ENCODE measurements around the gene ARHGAP44.

Gene ARHGAP44

GRCh38 chr17:12900474-12900873 is 111.2 kb downstream of the ARHGAP44 start:
- DNase-seq (ENCODE audit: low spot score): no peak

DNA sequence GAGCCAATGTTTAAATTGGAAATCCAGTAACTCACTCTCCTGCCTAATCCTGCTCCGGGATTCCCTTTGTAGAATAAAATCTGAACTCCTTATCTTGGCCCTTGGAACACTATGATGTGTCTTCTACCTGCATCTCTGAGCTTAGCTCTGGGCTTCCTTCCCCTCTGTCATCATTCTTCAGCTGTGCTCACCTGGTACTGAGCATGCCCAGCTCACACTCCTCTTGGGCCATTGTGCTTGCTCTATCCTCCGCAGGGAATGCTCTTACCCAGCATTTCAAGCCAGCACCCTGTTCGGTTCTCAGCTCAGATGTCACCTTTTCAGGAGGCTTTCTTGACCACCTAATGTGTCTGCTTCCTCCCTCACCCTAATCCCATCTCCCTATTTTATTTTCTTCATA is 112.7 kb downstream of the ARHGAP44 start:
- DNase-seq (ENCODE audit: low spot score): no peak

- no peak for DNase-seq (ENCODE audit: low spot score)
Measured at GRCh38 chr17:12907477-12907876, 118.2 kb downstream of the ARHGAP44 start.

DNA sequence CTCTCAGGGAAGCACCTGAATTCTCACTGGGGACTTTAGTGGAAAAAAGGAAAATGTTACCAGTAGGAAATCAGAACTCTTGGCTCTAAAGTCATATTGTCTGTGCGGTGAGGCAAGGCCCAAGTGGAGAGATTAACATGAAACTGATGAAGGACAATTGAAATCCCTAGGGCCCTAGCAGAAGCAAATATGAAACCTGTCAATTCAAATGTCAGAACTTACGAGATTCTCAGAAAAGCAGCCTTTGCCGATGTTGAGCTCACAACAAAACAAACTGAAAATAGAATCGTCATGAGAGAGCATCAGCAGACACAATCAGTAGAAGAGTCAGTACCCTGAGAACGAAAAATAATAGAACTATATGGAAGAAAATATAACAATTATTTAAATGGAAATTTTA is 119.7 kb downstream of the ARHGAP44 start:
- no peak for DNase-seq (ENCODE audit: low spot score)

DNA sequence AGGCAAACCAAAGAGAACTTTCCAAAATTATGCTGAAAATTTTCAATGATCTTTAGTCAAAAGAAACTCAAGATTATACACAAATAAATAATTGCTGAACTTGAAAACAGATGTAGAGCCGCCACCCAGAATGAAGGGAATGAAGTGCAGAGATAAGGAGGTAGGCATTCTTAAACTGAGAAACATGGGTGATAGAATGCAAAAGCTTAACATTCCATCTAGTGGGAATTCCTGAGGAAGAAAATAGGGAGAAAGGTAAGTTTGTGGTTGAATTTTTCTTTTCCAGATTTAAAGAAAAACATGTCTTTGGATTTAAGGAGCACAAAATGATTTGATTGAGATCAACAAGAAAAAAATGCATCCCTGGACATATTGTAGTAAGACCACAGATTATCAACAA is 120.2 kb downstream of the ARHGAP44 start:
- DNase-seq (ENCODE audit: low spot score): no peak

- no peak for DNase-seq (ENCODE audit: low spot score)
Measured at GRCh38 chr17:12911239-12911638, 121.9 kb downstream of the ARHGAP44 start.

- no peak for DNase-seq (ENCODE audit: low spot score)
Measured at GRCh38 chr17:12917399-12917798, 128.1 kb downstream of the ARHGAP44 start.

DNA sequence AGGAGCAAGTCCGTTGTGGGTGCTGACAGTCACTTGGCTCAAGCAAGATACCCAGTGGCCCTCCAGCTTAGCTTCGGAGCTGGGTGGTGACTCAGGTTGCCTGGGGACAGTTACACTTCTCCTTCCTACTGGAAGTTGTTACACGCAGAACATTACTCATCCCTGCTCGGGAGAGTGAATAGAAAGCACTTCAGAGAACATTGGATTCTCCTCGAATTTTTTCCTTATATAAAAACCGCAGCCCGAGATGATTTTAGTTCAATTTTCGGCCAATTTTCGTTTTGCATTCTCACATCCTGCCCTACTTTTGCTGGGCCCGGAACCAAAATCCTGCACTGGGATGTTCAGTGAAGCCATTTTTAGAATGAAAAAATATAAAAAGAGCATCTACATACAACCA is 128.8 kb downstream of the ARHGAP44 start:
- no peak for DNase-seq (ENCODE audit: low spot score)

GRCh38 chr17:12922120-12922519 is 132.8 kb downstream of the ARHGAP44 start:
- no peak for DNase-seq (ENCODE audit: low spot score)

DNA sequence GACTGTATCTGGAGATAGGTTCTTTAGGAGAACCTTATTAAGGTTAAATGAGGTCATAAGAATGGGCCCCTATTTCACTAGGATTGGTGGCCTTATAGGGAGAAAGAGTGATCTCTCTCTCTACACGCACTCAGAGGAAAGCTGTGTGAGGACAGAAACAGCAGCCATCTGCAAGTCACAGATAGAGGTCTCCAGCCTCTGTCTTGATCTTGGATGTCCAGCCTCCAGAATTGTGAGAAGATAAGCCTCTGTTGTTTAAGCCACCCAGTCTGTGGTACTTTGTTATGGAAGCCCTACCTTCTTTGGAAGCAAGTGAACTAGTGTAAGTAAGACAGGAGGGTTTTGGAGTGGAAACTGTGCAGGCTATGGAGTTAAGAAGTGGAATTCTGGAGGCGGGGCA is 135.3 kb downstream of the ARHGAP44 start:
- DNase-seq (ENCODE audit: low spot score): no peak

GRCh38 chr17:12927001-12927400 is 137.7 kb downstream of the ARHGAP44 start:
- DNase-seq (ENCODE audit: low spot score): no peak

- no peak for DNase-seq (ENCODE audit: low spot score)
Measured at GRCh38 chr17:12927541-12928425, 138.5 kb downstream of the ARHGAP44 start.

GRCh38 chr17:12928736-12929135 is 139.4 kb downstream of the ARHGAP44 start:
- DNase-seq (ENCODE audit: low spot score): no peak

- no peak for DNase-seq (ENCODE audit: low spot score)
Measured at GRCh38 chr17:12936501-12936900, 147.2 kb downstream of the ARHGAP44 start.

DNA sequence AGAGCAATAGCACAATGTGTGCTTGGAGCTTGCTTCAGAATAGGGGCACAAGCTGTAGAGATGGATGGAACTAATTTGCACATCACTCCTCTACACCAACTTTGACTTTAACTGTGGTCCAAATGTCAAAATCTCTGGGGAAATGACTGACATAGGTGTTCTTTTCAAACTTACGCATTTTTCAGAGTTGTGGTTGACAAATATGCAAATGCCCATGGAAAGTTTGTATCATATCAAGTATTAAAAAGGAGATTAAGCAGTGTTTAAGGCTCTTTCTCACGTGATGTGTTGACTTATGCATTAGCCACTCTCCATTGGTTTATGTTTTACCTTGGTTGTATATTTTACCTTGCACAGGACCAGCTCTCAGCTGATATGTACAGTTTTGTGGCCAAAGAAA is 151.4 kb downstream of the ARHGAP44 start:
- no peak for DNase-seq (ENCODE audit: low spot score)

GRCh38 chr17:12947047-12947446 is 157.7 kb downstream of the ARHGAP44 start:
- no peak for DNase-seq (ENCODE audit: low spot score)

DNA sequence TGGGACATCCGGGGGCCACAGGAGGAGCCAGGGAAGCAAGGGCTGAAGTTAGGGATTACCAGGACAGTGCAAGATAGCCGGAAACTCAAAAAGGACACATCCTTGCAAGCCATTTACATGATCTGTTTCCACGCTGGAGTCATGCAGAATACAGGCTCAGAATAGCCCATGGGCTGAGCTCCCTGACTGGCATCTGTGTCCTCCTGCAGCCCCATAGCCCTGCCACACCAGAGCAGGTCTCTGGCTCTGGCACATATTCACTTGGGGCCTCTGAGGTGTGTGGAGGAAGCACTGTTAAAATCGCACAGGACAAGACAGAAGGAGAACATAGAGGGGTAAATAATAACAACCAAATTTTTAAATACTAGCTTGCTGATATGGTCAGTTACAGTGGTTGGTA is 162.7 kb downstream of the ARHGAP44 start:
- DNase-seq (ENCODE audit: low spot score): no peak

DNA sequence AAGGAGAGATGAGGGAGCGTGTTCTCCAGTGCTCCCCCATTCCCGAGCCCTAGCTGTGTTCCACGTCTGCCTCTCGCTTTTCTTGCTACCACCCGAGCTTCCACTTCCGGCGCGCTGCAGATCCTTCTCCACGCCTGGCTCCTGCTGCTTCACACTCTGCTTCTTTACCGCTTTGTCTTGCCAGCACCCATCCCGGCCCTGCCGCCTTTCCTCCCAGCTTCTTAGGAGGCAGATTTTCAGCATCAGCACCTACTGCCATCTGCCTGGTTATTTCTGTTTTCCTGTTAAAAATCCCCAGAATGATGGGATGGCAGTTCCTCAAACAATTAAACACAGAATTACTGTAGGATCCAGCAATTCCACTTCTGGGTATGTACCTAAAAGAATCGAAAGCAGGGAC is 163.9 kb downstream of the ARHGAP44 start:
- no peak for DNase-seq (ENCODE audit: low spot score)

DNA sequence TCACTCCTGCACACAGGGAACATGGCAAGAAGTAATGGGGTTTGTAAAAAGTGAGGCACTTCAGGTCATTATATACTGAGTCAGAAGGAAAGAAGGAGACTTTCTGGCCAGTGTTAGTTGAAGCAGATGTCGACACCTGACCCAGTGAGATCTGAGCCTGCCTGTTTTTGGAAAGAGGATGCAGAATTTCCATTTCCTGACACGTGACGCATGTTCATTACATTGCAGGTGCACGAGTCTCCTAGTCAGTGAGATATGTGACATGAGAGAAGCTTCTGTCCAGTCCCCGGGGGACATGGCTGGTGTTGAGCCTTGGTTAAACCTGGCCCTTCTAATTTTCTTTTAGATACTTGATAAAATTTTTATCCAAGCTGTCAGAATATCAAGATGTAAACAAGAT is 166.2 kb downstream of the ARHGAP44 start:
- no peak for DNase-seq (ENCODE audit: low spot score)

GRCh38 chr17:12958786-12959185 is 169.5 kb downstream of the ARHGAP44 start:
- DNase-seq (ENCODE audit: low spot score): no peak

DNA sequence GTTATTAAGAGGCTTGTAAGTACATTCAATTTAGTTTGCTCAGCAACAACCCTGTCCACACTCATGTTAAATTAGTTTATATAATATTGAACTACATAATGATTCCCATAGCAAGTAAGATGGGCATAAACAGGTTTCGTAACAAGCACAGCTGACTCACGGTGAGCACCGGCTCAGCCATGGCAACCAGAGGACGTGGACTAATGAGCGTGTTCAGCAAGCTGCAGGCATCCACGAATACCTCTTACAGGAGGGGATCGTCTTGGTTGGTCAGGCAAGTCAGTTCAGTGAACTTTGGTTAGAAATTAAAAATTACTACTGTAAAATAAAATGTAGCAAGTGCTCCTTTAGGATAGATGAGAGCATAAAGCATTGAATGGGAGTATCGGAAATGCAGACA is 170.1 kb downstream of the ARHGAP44 start:
- no peak for DNase-seq (ENCODE audit: low spot score)

GRCh38 chr17:12961655-12962054 is 172.4 kb downstream of the ARHGAP44 start:
- DNase-seq (ENCODE audit: low spot score): no peak

DNA sequence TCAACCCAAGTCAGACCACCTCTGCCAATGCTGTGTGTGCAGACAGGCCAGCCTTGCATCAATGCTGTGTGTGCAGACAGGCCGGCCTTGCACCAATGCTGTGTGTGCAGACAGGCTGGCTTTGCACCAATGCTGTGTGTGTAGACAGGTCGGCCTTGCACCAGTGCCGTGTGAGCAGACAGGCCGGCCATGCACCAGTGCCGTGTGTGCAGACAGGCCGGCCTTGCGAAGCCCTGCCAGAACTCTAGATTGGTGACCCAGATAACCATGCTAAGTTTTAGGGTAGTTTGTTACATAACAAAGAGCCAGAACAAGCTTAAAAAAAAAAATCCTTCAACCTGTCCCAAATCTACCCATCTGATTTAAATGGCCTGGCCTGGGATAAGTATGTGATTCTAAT is 174.2 kb downstream of the ARHGAP44 start:
- no peak for DNase-seq (ENCODE audit: low spot score)

GRCh38 chr17:12964162-12964561 is 174.9 kb downstream of the ARHGAP44 start:
- no peak for DNase-seq (ENCODE audit: low spot score)

All from CD4-positive, alpha-beta T cell treated with Interleukin-2 at 100 ng/mL for 4 hours (primary cell).